GM18861 (cell line): ENCODE measurements around the gene RPTOR.

ENCODE experiments used
- ATAC-seq: cut with Tn5 transposase; IDR thresholded peaks from one replicate; pipeline ENCODE4 v1.9.1; 2021; ENCODE audit not compliant: unreplicated experiment

The RPTOR gene

GRCh38 chr17:80919331-80920311 is 375.0 kb downstream of the RPTOR start:
- no peak for ATAC-seq

- ATAC-seq: no peak
Measured at GRCh38 chr17:80920441-80920840, 375.8 kb downstream of the RPTOR start.

- no peak for ATAC-seq
Measured at GRCh38 chr17:80921159-80921558, 376.5 kb downstream of the RPTOR start.

GRCh38 chr17:80921741-80922579 is 377.3 kb downstream of the RPTOR start:
- no peak for ATAC-seq

- ATAC-seq: no peak
Measured at GRCh38 chr17:80922580-80923160, 378.0 kb downstream of the RPTOR start.

- ATAC-seq: no peak
Measured at GRCh38 chr17:80923211-80924110, 378.8 kb downstream of the RPTOR start.

- no peak for ATAC-seq
Measured at GRCh38 chr17:80924111-80924806, 379.6 kb downstream of the RPTOR start.

GRCh38 chr17:80924807-80925610 is 380.4 kb downstream of the RPTOR start:
- ATAC-seq: no peak

GRCh38 chr17:80925688-80926335 is 381.2 kb downstream of the RPTOR start:
- ATAC-seq: no peak

GRCh38 chr17:80926591-80927250 is 382.1 kb downstream of the RPTOR start:
- ATAC-seq: no peak

GRCh38 chr17:80927791-80928216 is 383.2 kb downstream of the RPTOR start:
- no peak for ATAC-seq

- no peak for ATAC-seq
Measured at GRCh38 chr17:80929449-80929848, 384.8 kb downstream of the RPTOR start.

- no peak for ATAC-seq
Measured at GRCh38 chr17:80930335-80931279, 386.0 kb downstream of the RPTOR start.

- ATAC-seq: no peak
Measured at GRCh38 chr17:80931421-80932265, 387.0 kb downstream of the RPTOR start.

- ATAC-seq: no peak
Measured at GRCh38 chr17:80935526-80935925, 390.9 kb downstream of the RPTOR start.

GRCh38 chr17:80936218-80936617 is 391.6 kb downstream of the RPTOR start:
- no peak for ATAC-seq
